SKM-1 (cell line): ENCODE results near the gene GSN.

Experiments
- DNase-seq: peaks from one replicate; lab custom pipeline; 2025; ENCODE audit not compliant: unreplicated experiment; lab: John Stamatoyannopoulos, UW

The GSN gene

DNA sequence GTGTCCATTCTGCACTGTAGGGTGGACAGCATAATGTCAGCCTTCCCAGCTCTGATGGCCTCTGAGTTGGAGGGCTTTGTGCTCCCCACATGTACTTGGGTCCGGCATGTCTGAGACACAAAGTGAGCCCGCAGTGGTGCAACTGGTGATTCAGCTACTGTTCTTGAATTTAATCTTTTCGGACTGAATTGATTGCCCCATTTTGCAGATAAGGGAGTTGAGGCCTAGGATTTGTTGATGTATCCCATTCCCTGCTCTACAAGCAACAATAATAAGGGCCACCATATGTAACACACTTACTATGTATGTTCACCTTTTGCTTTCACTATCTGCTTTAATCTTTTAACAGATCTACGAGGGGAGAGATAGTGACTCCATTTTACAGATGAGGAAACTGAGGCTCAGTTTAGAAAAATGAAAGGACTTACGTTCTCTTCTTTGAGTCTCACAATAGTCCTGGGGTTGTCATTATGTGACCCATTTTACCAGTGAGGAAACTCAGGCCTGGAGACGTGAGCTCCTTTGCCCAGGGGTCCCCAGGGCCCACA, 4.5 kb downstream of the GSN start:
- no peak for DNase-seq

DNA sequence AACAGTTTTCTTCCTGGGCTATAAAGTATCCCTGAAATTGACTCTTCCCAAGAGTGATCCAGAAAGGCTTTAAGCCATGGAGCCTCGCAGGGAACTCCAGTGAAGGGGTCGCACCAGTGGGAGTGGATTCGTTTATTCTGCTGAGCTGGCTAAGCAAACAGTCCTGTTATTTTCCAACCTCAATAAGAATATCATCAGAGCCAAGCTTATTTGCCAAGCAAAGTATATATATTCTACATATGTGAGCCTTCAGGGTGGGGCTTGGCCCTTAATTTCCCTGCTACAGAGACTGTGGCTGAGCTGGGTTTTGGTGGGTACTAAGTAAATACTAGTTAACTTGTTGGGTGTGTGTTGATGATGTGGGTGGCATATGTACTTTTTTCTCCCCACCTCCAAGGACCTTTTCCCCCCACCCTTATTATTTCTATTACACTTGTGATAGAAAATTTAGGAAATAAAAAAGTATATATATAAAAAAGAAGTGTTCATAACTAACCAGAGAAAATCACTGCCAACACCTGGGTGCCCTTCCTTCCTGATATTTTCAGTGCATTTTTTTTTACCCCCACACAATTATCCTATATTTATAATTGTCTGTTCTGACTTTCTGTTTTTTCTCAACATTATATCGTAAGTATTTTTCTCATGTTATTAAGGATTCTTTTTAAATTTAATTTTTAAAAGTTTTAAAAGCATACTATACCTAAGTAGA, 5.3 kb downstream of the GSN start:
- no peak for DNase-seq

DNA sequence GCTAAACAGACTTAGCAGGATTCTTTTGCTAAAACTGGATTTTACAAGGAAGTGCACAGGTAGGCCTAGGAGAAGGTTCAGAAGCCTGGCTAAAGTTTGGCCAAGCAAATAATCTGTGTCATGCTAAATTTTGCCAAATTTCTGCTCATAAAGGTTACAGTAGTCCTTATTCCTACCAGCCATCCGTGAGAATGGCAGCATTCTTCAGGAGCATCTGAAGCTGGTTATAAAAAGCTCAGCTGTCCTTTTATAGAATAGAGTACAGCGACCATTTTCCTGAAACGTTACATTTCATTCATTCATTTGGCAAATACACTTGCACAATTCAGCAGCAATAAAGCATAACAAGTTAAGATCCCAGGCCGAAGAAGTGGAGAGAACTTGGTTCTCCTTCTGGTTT, 6.9 kb downstream of the GSN start:
- DNase-seq = no peak

DNA sequence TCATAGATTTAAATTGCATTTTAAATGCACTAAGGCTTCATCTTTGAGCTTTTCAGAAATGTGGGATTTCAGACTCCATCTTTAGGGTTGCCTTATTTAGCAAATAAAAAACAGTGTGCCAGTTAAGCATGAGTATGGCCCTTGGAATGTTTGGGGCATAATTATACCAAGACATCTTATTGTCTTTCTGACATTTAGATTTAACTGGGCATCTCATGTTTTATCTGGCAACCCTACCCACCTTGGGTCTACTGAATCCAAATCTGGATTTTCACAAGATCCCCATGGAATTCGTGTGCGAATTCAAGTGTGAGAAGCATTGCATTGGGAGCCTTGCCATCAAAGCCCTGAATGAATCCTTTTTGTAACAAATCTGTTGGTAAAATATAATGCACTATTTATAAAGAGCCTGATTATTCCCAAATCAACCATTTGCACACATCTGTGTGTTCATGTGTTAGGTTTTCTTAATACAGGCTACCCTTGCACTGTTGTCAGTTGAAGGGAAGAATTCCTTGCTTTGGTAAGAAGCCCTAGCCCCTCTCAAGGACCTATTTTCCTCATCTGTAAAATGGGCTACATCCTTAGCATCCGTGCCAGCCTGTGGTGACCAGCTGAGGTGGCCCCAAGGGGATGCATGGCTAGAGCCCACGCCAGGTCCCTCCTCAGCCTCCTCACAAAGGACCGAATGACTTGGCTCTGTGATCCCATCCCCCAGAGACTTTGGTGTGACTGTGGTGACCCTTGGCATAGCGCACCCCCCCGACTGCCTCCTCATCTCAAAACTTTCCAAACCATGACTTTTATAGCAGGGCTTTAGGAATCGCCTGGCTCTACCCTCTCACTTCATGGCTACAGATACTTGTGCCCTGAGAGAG, 8.1 kb downstream of the GSN start:
- DNase-seq = no peak

DNA sequence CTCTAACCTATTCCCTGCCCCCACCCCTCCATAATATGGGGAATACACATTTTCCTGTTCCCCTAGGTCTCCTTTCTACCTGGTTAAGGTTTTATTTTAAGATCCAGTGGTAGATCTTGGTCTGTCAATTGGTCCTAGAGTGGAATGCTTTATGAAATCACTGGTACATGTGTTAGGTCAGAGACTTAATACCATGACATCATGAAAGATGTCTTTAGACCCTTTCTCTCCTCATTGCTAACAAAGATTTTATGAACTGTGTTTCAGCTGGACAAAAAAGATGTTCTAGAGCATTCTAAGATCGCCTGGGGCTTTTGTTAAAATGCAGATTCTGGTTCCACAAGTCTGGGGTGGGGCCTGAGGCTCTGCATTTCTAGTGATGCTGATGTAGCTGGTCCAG, 9.1 kb downstream of the GSN start:
- DNase-seq = no peak

DNA sequence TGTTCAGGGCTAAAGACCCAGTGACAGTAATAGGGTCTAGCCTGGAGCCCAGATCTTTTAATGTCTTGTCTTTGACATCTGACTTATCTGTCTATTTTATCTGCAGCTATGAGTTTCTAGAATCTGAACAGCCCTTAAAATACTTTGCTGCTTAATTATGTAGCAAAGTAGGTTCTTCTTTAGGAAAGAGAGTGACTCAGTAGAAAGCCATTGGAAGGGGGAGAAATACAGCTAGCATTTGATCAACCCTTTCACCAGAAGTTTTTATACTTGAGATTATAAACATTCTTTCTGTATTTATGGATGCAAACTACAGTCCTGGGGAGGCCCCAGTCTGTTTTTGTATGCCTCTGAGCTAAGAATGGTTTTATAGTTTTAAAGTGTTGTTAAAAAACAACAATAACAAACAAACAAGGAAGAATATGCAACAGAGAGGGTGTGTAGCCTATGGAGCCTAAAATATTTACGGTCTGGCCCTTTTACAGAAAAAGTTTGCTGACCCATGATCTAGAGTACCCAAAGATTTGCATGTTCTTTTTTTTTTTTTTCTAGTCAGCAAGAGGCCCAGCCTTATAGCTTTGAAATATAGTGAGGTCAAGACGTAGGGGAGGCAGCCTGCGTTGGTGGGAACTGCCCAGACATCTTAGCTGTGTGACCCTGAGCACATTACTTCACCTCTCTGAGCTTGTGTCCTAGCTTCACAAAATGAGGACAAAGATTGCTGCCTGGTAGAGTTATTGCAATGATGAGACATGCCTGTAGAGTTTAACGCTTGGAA, 9.7 kb downstream of the GSN start:
- no peak for DNase-seq

DNA sequence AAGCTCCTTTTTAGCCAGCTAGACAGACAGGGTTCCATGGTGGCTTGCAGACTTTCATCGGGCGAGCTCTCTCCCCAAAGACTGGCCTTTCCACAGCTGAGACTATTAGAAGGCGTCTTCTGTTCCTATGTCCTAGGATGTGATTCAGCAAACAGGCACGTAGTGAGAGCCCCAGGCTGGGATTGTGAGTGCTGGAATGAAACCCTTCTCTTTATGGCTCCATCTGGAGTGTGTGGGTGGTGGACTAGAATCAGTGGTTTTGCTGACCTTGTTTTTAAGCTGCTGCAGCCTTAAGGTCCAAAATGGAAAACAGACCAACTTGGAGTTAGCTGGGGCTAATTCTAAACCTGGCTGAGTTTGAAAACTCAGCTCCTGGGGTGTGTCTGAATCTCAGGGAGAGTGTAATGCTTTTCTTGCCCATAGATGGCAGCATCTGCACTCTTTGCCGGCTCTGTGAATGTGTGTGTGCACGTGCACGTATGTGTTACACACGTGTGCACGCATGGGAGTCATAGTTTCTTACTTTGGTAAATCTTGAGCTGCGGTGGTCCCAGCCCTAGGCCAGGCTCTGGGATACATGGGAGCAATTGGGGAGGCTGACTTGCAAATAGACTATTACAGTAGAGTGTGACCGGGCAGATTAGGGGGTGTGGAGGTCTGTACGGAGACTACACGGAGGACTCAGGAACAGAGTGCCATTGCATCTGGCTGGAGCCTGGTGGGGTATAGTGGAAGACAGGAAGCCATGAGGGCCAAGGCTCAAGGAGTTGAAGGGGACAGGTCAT, 10.7 kb downstream of the GSN start:
- DNase-seq = peak; percentile 41

DNA sequence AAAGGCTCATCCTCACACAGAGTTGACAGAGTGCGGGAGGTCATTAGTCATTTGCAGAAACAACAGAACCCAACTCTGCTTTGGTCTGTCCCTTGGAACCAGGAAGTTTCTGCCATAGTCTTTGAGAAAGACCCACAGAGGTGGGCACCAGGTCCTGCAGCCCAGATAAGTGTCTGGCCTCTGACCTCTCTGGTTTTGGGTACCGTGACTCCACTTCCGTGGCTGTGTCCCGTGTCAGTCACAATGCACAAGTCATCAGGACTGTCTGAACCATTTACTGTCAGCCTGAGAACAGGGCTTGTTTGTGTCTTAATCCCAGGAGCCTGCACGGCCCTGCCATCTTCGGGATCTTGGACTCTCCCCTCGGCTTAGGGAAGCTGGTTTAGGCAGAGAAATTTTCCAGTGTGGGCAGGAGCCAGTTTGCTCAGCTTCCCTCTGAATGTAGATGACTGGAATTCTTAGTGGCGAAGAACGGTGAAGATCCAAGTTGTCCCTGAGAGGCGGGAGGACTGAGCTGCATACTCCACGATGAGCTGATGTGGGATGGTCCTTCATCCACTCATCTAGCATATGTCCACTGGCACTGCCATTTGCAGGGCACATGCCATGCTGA, 11.9 kb downstream of the GSN start:
- no peak for DNase-seq

DNA sequence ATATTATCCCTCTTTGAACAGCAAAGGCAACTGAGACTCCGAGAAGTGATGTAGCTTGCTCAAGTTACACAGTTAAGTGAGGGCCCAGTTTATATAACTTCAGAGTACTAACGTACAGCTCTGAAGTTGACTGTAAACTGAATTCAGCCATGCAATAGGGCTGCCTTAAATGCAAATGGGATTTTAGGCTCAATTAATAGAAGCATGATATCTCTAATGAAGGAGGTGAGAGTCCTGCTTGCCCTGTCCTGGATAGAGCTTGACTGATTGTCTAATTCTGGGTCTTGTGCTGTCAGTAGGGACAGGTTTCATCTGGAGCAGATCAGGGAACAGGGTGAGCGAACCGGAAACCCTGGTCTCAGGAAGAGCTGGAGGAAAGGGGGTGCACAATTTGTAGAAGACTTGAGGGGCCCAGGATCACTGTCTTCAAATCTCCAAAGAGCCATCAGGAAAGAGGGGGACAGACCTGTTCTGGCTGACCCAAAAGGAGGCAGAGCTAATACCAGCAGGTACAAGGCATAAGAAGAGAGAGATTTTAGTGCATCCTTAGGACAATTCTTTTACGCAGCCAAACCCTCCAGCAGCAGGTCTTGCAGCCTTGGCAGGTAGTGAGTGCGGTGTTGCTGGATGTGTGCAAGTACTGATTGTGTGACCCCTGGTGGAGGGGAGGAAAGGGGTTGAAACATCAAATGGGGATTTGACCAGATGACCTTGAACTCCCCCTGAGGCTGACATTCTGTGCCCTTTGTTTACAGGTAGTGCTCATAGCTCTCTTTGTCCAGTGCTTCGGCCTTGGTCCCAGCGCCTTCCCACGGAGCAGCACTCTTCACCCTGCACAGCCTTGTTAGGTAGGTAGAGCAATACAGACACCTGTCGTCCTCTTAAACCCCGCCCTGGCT, 13.0 kb downstream of the GSN start:
- DNase-seq = no peak

DNA sequence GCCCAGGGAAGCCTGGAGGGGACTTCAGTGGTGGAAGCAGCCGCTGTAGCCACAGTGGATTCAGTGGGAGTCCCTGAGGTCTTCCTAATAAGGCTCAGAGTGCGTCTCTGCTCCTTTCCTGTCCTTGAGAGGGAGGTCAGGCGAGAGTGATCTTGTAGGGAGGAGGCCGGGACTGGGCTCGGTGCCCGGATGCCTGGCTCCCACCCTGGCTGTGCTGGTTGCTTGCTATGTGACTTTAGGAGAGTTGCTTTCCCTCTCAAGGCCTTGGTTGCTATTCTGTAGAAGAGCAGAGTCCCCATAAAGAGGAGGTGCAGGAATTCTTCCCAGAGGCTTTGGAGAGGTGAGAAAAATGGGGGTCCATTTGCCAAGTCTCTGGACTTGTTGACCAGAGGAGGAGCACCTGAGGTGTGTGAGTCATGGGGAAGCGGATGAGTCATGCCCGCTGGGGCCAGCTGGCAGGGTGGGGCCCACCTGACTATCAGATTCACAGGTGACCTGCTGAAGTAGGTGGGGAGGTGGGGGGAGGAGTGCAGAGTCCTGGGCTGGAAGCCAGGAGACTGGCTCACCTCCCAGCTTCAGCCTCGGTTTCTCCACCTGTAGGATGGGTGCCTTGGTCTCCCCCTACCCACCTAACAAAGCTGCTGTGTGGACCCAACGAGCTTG, 13.8 kb downstream of the GSN start:
- no peak for DNase-seq

DNA sequence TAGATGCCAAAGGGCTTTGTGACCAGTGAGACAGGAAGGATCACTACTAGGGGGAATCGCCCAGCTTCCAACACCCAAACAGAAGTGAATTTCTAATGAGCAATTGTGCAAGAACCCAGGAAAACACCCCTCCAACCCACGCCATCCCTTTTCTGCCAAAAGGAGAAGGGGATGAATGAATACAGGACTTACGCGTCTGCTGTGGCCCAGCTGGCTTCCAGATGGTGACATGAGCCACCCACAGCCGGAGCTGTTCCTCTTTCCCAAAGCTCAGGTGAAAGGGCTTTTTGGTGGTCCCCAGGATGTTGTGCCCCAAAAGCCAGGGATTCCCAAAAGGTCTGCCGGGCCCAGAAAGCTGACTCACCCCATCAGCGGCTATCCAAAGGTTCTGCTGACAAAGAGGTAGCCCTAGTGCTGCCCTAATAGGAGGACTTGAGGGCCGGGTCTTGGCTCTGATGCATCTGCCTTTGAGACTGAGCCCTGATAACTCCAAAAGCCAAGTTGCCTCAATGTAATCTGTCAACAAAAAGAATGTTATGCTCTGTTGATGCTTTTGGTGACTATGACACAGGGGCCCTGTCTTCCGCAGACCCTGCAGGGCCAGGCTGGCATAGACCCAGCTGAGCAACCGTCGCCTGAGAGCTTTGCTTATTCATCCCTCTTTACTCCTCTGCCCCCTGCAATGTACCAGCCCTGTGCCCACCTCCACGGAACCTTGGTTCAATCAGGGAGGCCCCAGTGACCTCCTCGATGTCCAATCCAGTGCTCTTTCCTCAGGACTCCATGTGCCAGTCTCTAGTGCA, 14.5 kb downstream of the GSN start:
- no peak for DNase-seq

DNA sequence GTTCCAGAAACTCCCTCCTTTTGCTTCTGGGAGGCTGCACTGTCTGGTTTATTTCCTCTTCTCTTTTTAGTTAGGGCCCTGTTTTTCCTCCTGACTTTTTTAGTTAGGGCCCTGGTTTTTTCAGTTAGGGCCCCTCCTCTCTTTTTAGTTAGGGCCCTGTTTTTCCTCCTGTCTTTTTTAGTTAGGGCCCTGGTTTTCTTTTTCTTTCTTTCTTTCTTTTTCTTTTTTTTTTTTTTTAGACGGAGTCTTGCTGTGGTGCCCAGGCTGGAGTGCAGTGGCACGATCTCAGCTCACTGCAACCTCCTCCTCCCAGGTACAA, 15.1 kb downstream of the GSN start:
- peak; percentile 34 for DNase-seq

DNA sequence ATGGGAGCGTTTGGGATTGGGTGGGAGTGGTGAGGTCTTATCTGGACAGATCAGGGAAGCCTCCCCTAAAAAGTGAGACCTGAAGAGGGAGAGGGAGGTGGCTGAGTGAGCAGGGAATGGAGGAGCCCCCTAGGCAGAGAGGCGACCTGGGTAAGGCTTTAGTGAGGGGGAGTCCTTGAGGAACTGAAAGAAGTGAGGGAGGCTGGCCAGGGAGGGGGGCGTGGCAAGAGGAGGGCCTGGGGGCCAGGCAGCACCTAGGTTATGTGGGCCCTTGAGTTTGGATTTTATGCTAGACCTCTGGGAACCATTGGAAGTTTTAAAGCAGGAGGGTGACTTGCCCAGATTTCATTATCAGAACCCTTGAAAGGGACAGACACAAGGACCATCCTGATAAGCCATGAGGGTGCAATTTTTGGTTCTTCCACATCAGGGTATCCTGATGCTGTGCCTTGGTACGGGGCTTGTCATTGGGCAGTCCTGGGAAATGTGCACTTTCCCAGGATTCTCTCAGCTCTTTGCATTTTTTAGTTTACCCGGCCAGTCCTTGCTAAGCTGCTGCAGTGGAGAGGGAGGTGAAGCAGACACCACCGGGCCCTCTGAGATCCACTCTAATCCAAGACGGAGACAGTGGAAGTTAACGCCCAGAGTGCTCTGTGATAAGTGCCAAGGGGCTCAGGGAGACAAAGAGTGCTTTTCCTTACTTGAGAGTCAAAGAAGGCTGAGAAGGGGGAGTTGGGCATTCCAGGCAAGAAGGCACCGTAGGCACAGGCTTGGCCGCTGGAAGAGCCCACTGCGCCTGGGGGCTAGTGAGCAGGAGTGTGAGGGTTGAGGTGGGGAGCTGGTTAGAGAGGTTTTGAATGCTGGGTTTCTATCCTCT, 16.1 kb downstream of the GSN start:
- no peak for DNase-seq

DNA sequence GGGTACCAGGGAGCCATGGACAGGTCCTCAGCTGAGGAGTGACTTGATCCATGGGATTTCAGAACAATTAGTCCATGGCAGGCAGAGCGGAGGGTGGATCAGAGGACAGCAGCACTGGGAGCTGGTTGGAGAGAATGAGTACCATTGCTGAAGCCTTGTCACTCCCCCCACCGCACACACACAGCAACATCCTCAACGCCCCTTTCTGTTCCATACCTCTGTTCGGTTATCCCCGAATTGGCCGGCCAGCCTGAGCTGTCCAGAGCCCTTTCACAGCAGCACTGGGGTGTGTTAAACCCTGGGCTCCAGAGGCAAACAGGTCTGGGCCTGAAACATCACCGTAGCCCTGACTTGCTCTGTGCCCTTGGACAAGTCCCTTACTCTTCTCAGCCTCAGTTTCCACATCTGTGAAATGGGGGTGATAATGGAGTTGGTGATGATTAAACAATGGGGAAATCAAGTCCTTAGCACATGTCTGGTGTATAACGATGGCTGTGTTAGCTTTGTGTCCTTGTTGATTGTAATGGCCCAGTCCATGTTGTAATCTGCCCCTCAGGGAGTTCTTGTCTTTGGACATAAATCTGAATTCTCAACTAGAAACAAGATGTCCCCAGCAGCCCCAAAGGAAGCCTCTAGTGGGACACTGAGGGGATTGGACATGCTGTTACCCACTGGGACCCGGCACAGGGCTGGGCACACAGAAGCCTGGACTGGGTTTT, 16.9 kb downstream of the GSN start:
- no peak for DNase-seq

DNA sequence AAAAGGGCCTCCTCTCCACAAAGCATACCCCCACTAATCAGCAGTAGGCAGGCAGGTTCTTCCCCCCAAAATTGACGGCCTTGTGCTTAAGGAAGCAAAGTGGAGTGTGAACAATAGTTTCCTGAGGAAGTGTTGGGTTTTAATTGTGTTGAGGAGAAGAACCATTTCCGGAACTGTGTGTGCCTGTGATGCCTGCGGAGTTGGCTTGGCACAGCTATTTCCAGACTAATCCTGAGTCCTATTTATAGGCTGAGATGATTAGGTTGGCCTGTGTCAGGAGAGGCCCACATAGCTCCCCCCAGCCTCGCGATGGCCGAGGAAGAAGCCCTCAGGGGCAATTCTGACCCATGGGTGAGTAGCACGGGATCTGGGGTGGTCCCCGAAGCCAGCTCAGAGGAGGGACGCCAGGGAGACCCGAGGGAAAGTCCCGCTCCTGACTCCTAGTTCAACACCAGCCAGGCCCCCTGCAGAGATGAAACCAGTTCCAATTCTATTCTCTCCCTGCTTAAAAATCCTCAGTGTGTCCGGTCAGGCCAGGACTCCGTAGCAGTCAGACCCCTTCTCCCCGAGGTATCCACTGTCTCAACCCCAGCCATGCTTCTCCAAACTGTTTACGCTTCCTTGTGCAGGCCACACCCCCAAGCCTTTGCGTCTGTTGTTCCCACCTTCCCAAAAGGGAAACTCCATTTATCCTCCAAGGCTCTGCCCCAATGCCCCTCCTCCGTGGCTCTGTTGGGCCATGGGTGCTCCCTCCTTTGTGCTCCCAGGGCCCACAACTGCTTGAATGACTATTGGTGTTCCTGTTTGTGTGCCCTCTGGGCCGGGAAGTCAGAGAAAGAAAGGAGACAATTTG, 18.1 kb downstream of the GSN start:
- no peak for DNase-seq

DNA sequence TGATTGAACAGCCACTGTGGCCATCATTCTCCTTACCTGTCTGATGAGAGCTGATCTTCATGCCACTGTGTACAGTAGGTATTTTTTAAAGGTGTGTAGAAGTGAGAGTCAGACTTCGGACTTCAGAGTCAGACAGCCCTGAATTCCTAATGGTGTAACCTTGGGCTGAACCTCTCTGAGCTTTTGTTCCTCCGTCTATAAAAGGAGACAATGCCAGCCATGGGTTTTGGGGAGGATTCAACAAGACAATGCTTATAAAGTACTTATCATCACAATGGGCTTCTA, 18.7 kb downstream of the GSN start:
- DNase-seq = no peak
